HepG2 (cell line): Measurements from ENCODE around the gene GRAMD1B. TPM values are rescaled to one million over a fixed set of nuclear protein-coding genes. Genes with fewer than 3 reads are reported as not detected.

Experiments
- CEBPB ChIP-seq: IDR thresholded peaks from 2 replicates; pipeline ENCODE4 v1.6.1; 2011; ENCODE audit warnings: low read depth, low read length, improper control_type of control experiment, borderline replicate concordance
- DR1 ChIP-seq: sonication (generic); formaldehyde crosslinking; IDR thresholded peaks from 2 replicates; pipeline ENCODE4 v1.8.0; 2021; ENCODE audit warnings: mild to moderate bottlenecking, missing genetic modification reagents, inconsistent platforms
- HDAC1 ChIP-seq: sonication (generic); formaldehyde crosslinking; IDR thresholded peaks from 2 replicates; pipeline ENCODE4 v1.5.1; 2020; ENCODE audit warnings: mild to moderate bottlenecking, missing genetic modification reagents
- KLF16 ChIP-seq, 2 experiments: sonication (generic) in 1 of 2; formaldehyde crosslinking in 1 of 2; IDR thresholded peaks; 2 replicates each; pipeline versions ENCODE4 v1.6.1 to v1.8.0; 2016 to 2023; ENCODE audit warnings: missing genetic modification reagents in 2 of 2, missing compliant biosample characterization in 1 of 2
- KLF6 ChIP-seq: IDR thresholded peaks from 2 replicates; pipeline ENCODE4 v1.8.0; 2016; ENCODE audit warnings: missing biosample characterization, missing genetic modification reagents
- MTA1 ChIP-seq: sonication (generic); formaldehyde crosslinking; IDR thresholded peaks from 2 replicates; pipeline ENCODE4 v1.4.0; 2020; ENCODE audit warnings: missing genetic modification reagents, mild to moderate bottlenecking, borderline replicate concordance
- MXI1 ChIP-seq: IDR thresholded peaks from 3 replicates; pipeline ENCODE4 v1.6.1; 2012; ENCODE audit warnings: low read depth, low read length, inconsistent platforms, borderline replicate concordance
- NFKBIZ ChIP-seq: IDR thresholded peaks from 2 replicates; pipeline ENCODE4 v1.6.1; 2018; ENCODE audit warnings: missing genetic modification reagents, missing compliant biosample characterization
- SATB2 ChIP-seq: sonication (generic); formaldehyde crosslinking; IDR thresholded peaks from 2 replicates; pipeline ENCODE4 v1.5.0; 2020; ENCODE audit warnings: missing genetic modification reagents
- THAP7 ChIP-seq: sonication (generic); formaldehyde crosslinking; IDR thresholded peaks from 2 replicates; pipeline ENCODE4 v1.8.1; 2023; ENCODE audit warnings: mild to moderate bottlenecking, missing genetic modification reagents
- ZBTB33 ChIP-seq: sonication (generic); formaldehyde crosslinking; IDR thresholded peaks from 2 replicates; pipeline ENCODE4 v1.4.0; 2020; ENCODE audit warnings: missing genetic modification reagents
- ZBTB34 ChIP-seq: sonication (generic); formaldehyde crosslinking; IDR thresholded peaks from 2 replicates; pipeline ENCODE4 v1.8.0; 2022; ENCODE audit warnings: mild to moderate bottlenecking, missing genetic modification reagents
- ZNF24 ChIP-seq: fragments of 450-650 bp; IDR thresholded peaks from 2 replicates; pipeline ENCODE4 v1.6.1; 2017; ENCODE audit warnings: antibody characterized with exemption, mild to moderate bottlenecking
- ZNF546 ChIP-seq: sonication (generic); formaldehyde crosslinking; conservative IDR thresholded peaks from 2 replicates; pipeline ENCODE4 v1.8.1; 2023; ENCODE audit warnings: mild to moderate bottlenecking, missing genetic modification reagents
- ZNF549 ChIP-seq: sonication (generic); formaldehyde crosslinking; IDR thresholded peaks from 2 replicates; pipeline ENCODE4 v1.5.0; 2020; ENCODE audit warnings: missing genetic modification reagents
- ZNF747 ChIP-seq: sonication (generic); formaldehyde crosslinking; IDR thresholded peaks from 2 replicates; pipeline ENCODE4 v1.8.1; 2023; ENCODE audit warnings: missing genetic modification reagents, mild to moderate bottlenecking, borderline replicate concordance
- ZNF879 ChIP-seq: sonication (generic); formaldehyde crosslinking; IDR thresholded peaks from 2 replicates; pipeline ENCODE4 v1.8.1; 2023; ENCODE audit warnings: missing genetic modification reagents
- polyA plus RNA-seq, 8 experiments: library from polyadenylated mRNA; depleted of rRNA in 3 of 8; stranded (reverse) in 7 of 8; unstranded in 1 of 8; fragments of >200 nt; fragmentation: Illumina TruSeq in 4 of 8; extraction: Trizol in 4 of 8; gene quantifications; 2 replicates each; pipeline versions ENCODE4 v1.2.1 to v1.2.3, GENCODE V29; 2011 to 2016; ENCODE audit warnings: low read depth in 4 of 8, missing spikeins in 1 of 8, mixed read lengths in 1 of 8; ENCODE audit not compliant: insufficient read depth in 1 of 8
- total RNA-seq, 5 experiments: library from RNA; depleted of rRNA; stranded (reverse); fragments of >200 nt; fragmentation: Illumina TruSeq; extraction: Trizol; gene quantifications; 2 replicates each; pipeline ENCODE4 v1.2.3, GENCODE V29; 2016; ENCODE audit warnings: low read depth in 1 of 5
- TF ChIP-seq, protein P1 (sequence below): sonication (generic); IDR thresholded peaks from 2 replicates; pipeline ENCODE4 v1.6.1; 2016; ENCODE audit warnings: low read depth, borderline replicate concordance
- TF ChIP-seq, protein P2 (sequence below): sonication (generic); formaldehyde crosslinking; IDR thresholded peaks from 2 replicates; pipeline ENCODE4 v1.4.0; 2020; ENCODE audit warnings: missing genetic modification reagents

GRAMD1B gene
- total and polyA plus RNA-seq, 2 of the 13 experiments (the other 11 are each of a cell fraction or from before 2014, with no cell fraction given): 0.12 TPM; not detected in 1

GRCh38 chr11:123653827-123654565, 223.9 kb downstream of the GRAMD1B start (continued):
- TF ChIP-seq KLF6 (CRISPR knock-in tag): 0 out of 2 replicates have a peak, but pooled peaks have one; percentile 49
- TF ChIP-seq, protein P1, sequence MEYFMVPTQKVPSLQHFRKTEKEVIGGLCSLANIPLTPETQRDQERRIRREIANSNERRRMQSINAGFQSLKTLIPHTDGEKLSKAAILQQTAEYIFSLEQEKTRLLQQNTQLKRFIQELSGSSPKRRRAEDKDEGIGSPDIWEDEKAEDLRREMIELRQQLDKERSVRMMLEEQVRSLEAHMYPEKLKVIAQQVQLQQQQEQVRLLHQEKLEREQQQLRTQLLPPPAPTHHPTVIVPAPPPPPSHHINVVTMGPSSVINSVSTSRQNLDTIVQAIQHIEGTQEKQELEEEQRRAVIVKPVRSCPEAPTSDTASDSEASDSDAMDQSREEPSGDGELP: no peak
- no peak for TF ChIP-seq THAP7 (CRISPR knock-in tag)
- no peak for TF ChIP-seq NFKBIZ (CRISPR knock-in tag)
- no peak for TF ChIP-seq ZNF546
- no peak for TF ChIP-seq CEBPB
- no peak for TF ChIP-seq ZBTB33
- TF ChIP-seq SATB2 (CRISPR knock-in tag): no peak
- no peak for TF ChIP-seq MTA1 (CRISPR knock-in tag)
- no peak for TF ChIP-seq ZBTB34 (CRISPR knock-in tag)
- TF ChIP-seq ZNF24: no peak
- no peak for TF ChIP-seq DR1 (CRISPR knock-in tag)
- TF ChIP-seq, protein P2, sequence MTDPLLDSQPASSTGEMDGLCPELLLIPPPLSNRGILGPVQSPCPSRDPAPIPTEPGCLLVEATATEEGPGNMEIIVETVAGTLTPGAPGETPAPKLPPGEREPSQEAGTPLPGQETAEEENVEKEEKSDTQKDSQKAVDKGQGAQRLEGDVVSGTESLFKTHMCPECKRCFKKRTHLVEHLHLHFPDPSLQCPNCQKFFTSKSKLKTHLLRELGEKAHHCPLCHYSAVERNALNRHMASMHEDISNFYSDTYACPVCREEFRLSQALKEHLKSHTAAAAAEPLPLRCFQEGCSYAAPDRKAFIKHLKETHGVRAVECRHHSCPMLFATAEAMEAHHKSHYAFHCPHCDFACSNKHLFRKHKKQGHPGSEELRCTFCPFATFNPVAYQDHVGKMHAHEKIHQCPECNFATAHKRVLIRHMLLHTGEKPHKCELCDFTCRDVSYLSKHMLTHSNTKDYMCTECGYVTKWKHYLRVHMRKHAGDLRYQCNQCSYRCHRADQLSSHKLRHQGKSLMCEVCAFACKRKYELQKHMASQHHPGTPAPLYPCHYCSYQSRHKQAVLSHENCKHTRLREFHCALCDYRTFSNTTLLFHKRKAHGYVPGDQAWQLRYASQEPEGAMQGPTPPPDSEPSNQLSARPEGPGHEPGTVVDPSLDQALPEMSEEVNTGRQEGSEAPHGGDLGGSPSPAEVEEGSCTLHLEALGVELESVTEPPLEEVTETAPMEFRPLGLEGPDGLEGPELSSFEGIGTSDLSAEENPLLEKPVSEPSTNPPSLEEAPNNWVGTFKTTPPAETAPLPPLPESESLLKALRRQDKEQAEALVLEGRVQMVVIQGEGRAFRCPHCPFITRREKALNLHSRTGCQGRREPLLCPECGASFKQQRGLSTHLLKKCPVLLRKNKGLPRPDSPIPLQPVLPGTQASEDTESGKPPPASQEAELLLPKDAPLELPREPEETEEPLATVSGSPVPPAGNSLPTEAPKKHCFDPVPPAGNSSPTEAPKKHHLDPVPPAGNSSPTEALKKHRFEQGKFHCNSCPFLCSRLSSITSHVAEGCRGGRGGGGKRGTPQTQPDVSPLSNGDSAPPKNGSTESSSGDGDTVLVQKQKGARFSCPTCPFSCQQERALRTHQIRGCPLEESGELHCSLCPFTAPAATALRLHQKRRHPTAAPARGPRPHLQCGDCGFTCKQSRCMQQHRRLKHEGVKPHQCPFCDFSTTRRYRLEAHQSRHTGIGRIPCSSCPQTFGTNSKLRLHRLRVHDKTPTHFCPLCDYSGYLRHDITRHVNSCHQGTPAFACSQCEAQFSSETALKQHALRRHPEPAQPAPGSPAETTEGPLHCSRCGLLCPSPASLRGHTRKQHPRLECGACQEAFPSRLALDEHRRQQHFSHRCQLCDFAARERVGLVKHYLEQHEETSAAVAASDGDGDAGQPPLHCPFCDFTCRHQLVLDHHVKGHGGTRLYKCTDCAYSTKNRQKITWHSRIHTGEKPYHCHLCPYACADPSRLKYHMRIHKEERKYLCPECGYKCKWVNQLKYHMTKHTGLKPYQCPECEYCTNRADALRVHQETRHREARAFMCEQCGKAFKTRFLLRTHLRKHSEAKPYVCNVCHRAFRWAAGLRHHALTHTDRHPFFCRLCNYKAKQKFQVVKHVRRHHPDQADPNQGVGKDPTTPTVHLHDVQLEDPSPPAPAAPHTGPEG (CRISPR knock-in tag): 0 out of 2 replicates have a peak, but pooled peaks have one; percentile 53
- peak; percentile 54; the same call in 1 of the 2 replicates for TF ChIP-seq HDAC1
- no peak for TF ChIP-seq ZNF747 (CRISPR knock-in tag)
- no peak for TF ChIP-seq ZNF879 (CRISPR knock-in tag)
- no peak for TF ChIP-seq ZNF549
- 0 out of 4 replicates have a peak, but pooled peaks of 1 of the 2 experiments have one; percentile 30 for TF ChIP-seq KLF16 (CRISPR knock-in tag; IDR thresholded peaks at IDR 0.05)
- TF ChIP-seq MXI1: no peak
